H1 (cell line): Measurements from ENCODE around the gene PEAK1. TPM values are rescaled to one million over a fixed set of nuclear protein-coding genes. Genes with fewer than 3 reads are reported as not detected.

Experiments
- CTCF ChIA-PET: fragments of 300-600 bp; sonication (Branson Sonifier 250); formaldehyde crosslinking; loops from one replicate; lab custom pipeline; 2021; ENCODE audit not compliant: partially characterized antibody; lab: Charles Lee
- POLR2A ChIA-PET: fragments of 300-600 bp; sonication (Branson Sonifier 250); formaldehyde crosslinking; loops from one replicate; lab custom pipeline; 2021; ENCODE audit warnings: inconsistent platforms; ENCODE audit not compliant: partially characterized antibody; lab: Charles Lee
- DNase-seq, 2 experiments: peaks; one replicate each; pipeline versions ENCODE4 v3.0.0 to v3.0.0-alpha.2; 2010 to 2022; ENCODE audit warnings: low spot score in 2 of 2, low read depth in 1 of 2, mixed read lengths in 1 of 2
- FAIRE-seq: peaks from 2 replicates; lab custom pipeline; 2011; peaks lifted over from hg19 to GRCh38; lab: Jason Lieb, UNC
- H2AFZ ChIP-seq: 2 replicates; pipeline ENCODE4 v1.8.1; 2012; ENCODE audit warnings: low read length, inconsistent platforms
- H2AK5ac ChIP-seq: 2 replicates; pipeline ENCODE4 v1.6.1; 2013; ENCODE audit warnings: low read depth, low read length
- H2BK120ac ChIP-seq: replicated peaks from 2 replicates; pipeline ENCODE3; 2013; ENCODE audit warnings: low read depth, low read length, inconsistent platforms
- H2BK12ac ChIP-seq: 2 replicates; pipeline ENCODE4 v1.6.1; 2013; ENCODE audit warnings: low read depth, low read length
- H2BK15ac ChIP-seq: 2 replicates; pipeline ENCODE4 v1.6.1; 2013; ENCODE audit warnings: low read length
- H2BK20ac ChIP-seq: 2 replicates; pipeline ENCODE4 v1.6.1; 2013; ENCODE audit warnings: low read length
- H2BK5ac ChIP-seq: 2 replicates; pipeline ENCODE4 v1.6.1; 2013; ENCODE audit warnings: low read depth, low read length
- H3K14ac ChIP-seq: 2 replicates; pipeline ENCODE4 v1.6.1; 2013; ENCODE audit warnings: inconsistent platforms; ENCODE audit not compliant: insufficient read length
- H3K18ac ChIP-seq: 2 replicates; pipeline ENCODE4 v1.6.1; 2013; ENCODE audit warnings: low read length; ENCODE audit errors: extremely low read depth
- H3K23ac ChIP-seq: 2 replicates; pipeline ENCODE4 v1.6.1; 2013; ENCODE audit warnings: inconsistent platforms; ENCODE audit not compliant: insufficient read length
- H3K23me2 ChIP-seq: 2 replicates; pipeline ENCODE4 v1.6.1; 2013; ENCODE audit warnings: low read depth, low read length
- H3K27ac ChIP-seq: 2 replicates; pipeline ENCODE4 v1.6.1; 2011; ENCODE audit warnings: low read depth, low read length, inconsistent platforms
- H3K27me3 ChIP-seq, 4 experiments: replicated peaks in 1 of 4; 1 replicate in 1 of 4; 2 replicates in 3 of 4; pipeline versions ENCODE4 v1.6.1 to v1.8.1; 2011 to 2013; ENCODE audit warnings: low read length in 3 of 4, mild to moderate bottlenecking in 3 of 4, inconsistent platforms in 2 of 4, mixed read lengths in 2 of 4, moderate library complexity in 1 of 4; ENCODE audit not compliant: control insufficient read depth in 3 of 4, insufficient read depth in 3 of 4; ENCODE audit errors: extremely low read depth in 1 of 4
- H3K36me3 ChIP-seq, 4 experiments: 2 replicates each; pipeline versions ENCODE4 v1.6.1 to v1.8.1; 2011 to 2013; ENCODE audit warnings: mild to moderate bottlenecking in 4 of 4, low read length in 3 of 4, moderate library complexity in 2 of 4, control low read depth in 1 of 4, inconsistent platforms in 1 of 4; ENCODE audit not compliant: insufficient read depth in 4 of 4, control insufficient read depth in 2 of 4
- H3K4ac ChIP-seq: replicated peaks from 2 replicates; pipeline ENCODE3; 2013; ENCODE audit warnings: low read length, low read depth, mixed read lengths, inconsistent platforms; ENCODE audit not compliant: insufficient read length
- H3K4me1 ChIP-seq, 4 experiments: replicated peaks in 1 of 4; 1 replicate in 1 of 4; 2 replicates in 3 of 4; pipeline versions ENCODE4 v1.6.1 to v1.8.1; 2011 to 2013; ENCODE audit warnings: low read length in 3 of 4, inconsistent platforms in 2 of 4, mixed read lengths in 1 of 4; ENCODE audit not compliant: insufficient read depth in 4 of 4, control insufficient read depth in 3 of 4
- H3K4me2 ChIP-seq, 2 experiments: 2 replicates each; pipeline versions ENCODE4 v1.6.1 to v1.8.1; 2011 to 2013; ENCODE audit warnings: low read depth in 2 of 2, low read length in 2 of 2, control low read depth in 1 of 2, inconsistent platforms in 1 of 2, mild to moderate bottlenecking in 1 of 2; ENCODE audit not compliant: insufficient read depth in 1 of 2
- H3K4me3 ChIP-seq, 4 experiments: fragments of 200-600, 300-600 bp in 1 of 4; sonication (generic), shearing (Covaris generic), sonication (Bioruptor Twin) in 1 of 4; 2 replicates each; pipeline versions ENCODE4 v1.5.1 to v1.8.1; 2011 to 2016; ENCODE audit warnings: low read length in 4 of 4, low read depth in 3 of 4, control low read depth in 2 of 4, inconsistent platforms in 2 of 4, mild to moderate bottlenecking in 2 of 4, mixed read lengths in 1 of 4, moderate library complexity in 1 of 4; ENCODE audit not compliant: insufficient read depth in 2 of 4; ENCODE audit errors: extremely low read depth in 1 of 4
- H3K56ac ChIP-seq: replicated peaks from 2 replicates; pipeline ENCODE3; 2013; ENCODE audit warnings: low read depth, mild to moderate bottlenecking, mixed read lengths, low read length, inconsistent platforms; ENCODE audit not compliant: insufficient read length
- H3K79me1 ChIP-seq: 2 replicates; pipeline ENCODE4 v1.6.1; 2013; ENCODE audit warnings: low read depth, low read length, control low read depth
- H3K79me2 ChIP-seq, 2 experiments: 2 replicates each; pipeline versions ENCODE4 v1.6.1 to v1.8.1; 2012 to 2013; ENCODE audit warnings: low read length in 2 of 2, mild to moderate bottlenecking in 2 of 2, inconsistent platforms in 1 of 2; ENCODE audit not compliant: insufficient read depth in 2 of 2, control insufficient read depth in 1 of 2
- H3K9ac ChIP-seq, 4 experiments: replicated peaks in 1 of 4; 1 replicate in 1 of 4; 2 replicates in 3 of 4; pipeline versions ENCODE4 v1.6.1 to v1.8.1; 2011 to 2013; ENCODE audit warnings: low read depth in 3 of 4, low read length in 3 of 4, control low read depth in 2 of 4, mild to moderate bottlenecking in 2 of 4, moderate library complexity in 2 of 4, inconsistent platforms in 1 of 4; ENCODE audit errors: extremely low read depth in 1 of 4
- H3K9me3 ChIP-seq, 2 experiments: 2 replicates each; pipeline versions ENCODE4 v1.6.1 to v1.8.1; 2012 to 2013; ENCODE audit warnings: mild to moderate bottlenecking in 2 of 2, moderate library complexity in 2 of 2, control low read depth in 1 of 2, inconsistent platforms in 1 of 2, low read depth in 1 of 2, low read length in 1 of 2, mixed read lengths in 1 of 2; ENCODE audit not compliant: insufficient read depth in 2 of 2
- H4K20me1 ChIP-seq, 2 experiments: replicated peaks in 1 of 2; 2 replicates each; pipeline versions ENCODE3 to v1.8.1; 2011 to 2013; ENCODE audit warnings: inconsistent platforms in 2 of 2, low read length in 2 of 2, mild to moderate bottlenecking in 1 of 2; ENCODE audit not compliant: insufficient read depth in 2 of 2, control insufficient read depth in 1 of 2
- H4K5ac ChIP-seq: 2 replicates; pipeline ENCODE4 v1.6.1; 2013; ENCODE audit warnings: low read length, low read depth, mixed read lengths, inconsistent platforms; ENCODE audit not compliant: insufficient read length
- H4K8ac ChIP-seq: 2 replicates; pipeline ENCODE4 v1.8.0; 2013; ENCODE audit warnings: mild to moderate bottlenecking, moderate library complexity, low read length, inconsistent platforms; ENCODE audit not compliant: insufficient read depth; ENCODE audit errors: extremely low read depth
- H4K91ac ChIP-seq: replicated peaks from 2 replicates; pipeline ENCODE3; 2013; ENCODE audit warnings: low read length, mixed read lengths, inconsistent platforms; ENCODE audit not compliant: insufficient read length
- BACH1 ChIP-seq: IDR thresholded peaks from 2 replicates; pipeline ENCODE4 v1.6.1; 2012; ENCODE audit warnings: low read length, improper control_type of control experiment
- BCL11A ChIP-seq, 2 experiments: IDR thresholded peaks; one replicate each; pipeline ENCODE4 v1.6.1; 2011; ENCODE audit warnings: low read depth in 2 of 2, low read length in 2 of 2, mild to moderate bottlenecking in 2 of 2
- EZH2 ChIP-seq: fragments of 200-600 bp; sonication (generic); IDR thresholded peaks from 2 replicates; pipeline ENCODE4 v1.7.1; 2012; ENCODE audit warnings: low read depth, mild to moderate bottlenecking, moderate library complexity, low read length, inconsistent platforms; ENCODE audit not compliant: severe bottlenecking
- FOSL1 ChIP-seq: IDR thresholded peaks from 2 replicates; pipeline ENCODE4 v1.6.1; 2011; ENCODE audit warnings: mild to moderate bottlenecking, low read depth, low read length, moderate library complexity; ENCODE audit not compliant: insufficient read depth
- HDAC6 ChIP-seq: IDR thresholded peaks from one replicate; pipeline ENCODE4 v1.7.1; 2012; ENCODE audit warnings: low read depth, mild to moderate bottlenecking, inconsistent platforms, low read length, moderate library complexity
- KDM1A ChIP-seq: fragments of 200-600, 300-600 bp; sonication (generic); IDR thresholded peaks from 2 replicates; pipeline ENCODE4 v1.7.1; 2016; ENCODE audit warnings: mild to moderate bottlenecking, low read length, borderline replicate concordance
- NRF1 ChIP-seq: IDR thresholded peaks from 2 replicates; pipeline ENCODE4 v1.6.1; 2011; ENCODE audit warnings: mild to moderate bottlenecking, low read depth, low read length, improper control_type of control experiment
- POU5F1 ChIP-seq: IDR thresholded peaks from 2 replicates; pipeline ENCODE4 v1.6.1; 2011; ENCODE audit warnings: low read depth, mild to moderate bottlenecking, low read length, moderate library complexity
- RAD21 ChIP-seq, 2 experiments: IDR thresholded peaks in 1 of 2; conservative IDR thresholded peaks in 1 of 2; 2 replicates each; pipeline ENCODE4 v1.6.1; 2011; ENCODE audit warnings: low read depth in 2 of 2, low read length in 2 of 2, improper control_type of control experiment in 1 of 2, inconsistent platforms in 1 of 2, mild to moderate bottlenecking in 1 of 2, moderate library complexity in 1 of 2
- RBBP5 ChIP-seq: IDR thresholded peaks from 2 replicates; pipeline ENCODE4 v1.7.1; 2012; ENCODE audit warnings: low read depth, mild to moderate bottlenecking, inconsistent platforms, low read length, moderate library complexity, borderline replicate concordance
- SIRT6 ChIP-seq: IDR thresholded peaks from one replicate; pipeline ENCODE4 v1.7.1; 2012; ENCODE audit warnings: low read length, inconsistent platforms
- SP2 ChIP-seq: IDR thresholded peaks from 2 replicates; pipeline ENCODE4 v1.6.1; 2012; ENCODE audit warnings: mild to moderate bottlenecking, low read length, inconsistent platforms
- SRF ChIP-seq: IDR thresholded peaks from 2 replicates; pipeline ENCODE4 v1.6.1; 2011; ENCODE audit warnings: mild to moderate bottlenecking, low read depth, low read length, moderate library complexity
- ZNF274 ChIP-seq: IDR thresholded peaks from 2 replicates; pipeline ENCODE4 v1.7.0; 2012; ENCODE audit warnings: low read length, borderline replicate concordance; ENCODE audit errors: extremely low read depth
- WGBS, 2 experiments: shearing (Covaris generic) in 1 of 2; methylation state at CpG; one replicate each; pipeline versions ENCODE4 v1.1.6 to v1.1.7; 2013 to 2015; ENCODE audit warnings: low lambda C conversion rate in 2 of 2, mixed read lengths in 2 of 2, inconsistent platforms in 1 of 2, low coverage in 1 of 2, missing lambda C conversion rate in 1 of 2; ENCODE audit not compliant: insufficient replicate concordance in 2 of 2, insufficient coverage in 1 of 2, insufficient read length in 1 of 2; ENCODE audit errors: extremely low coverage in 1 of 2, missing lambda C conversion rate in 1 of 2; 5-methylcytosine and 5-hydroxymethylcytosine counted together
- polyA plus RNA-seq, 7 experiments: library from polyadenylated mRNA; depleted of rRNA in 3 of 7; stranded (reverse) in 5 of 7; unstranded in 2 of 7; fragments of >200 nt in 5 of 7; fragments of 200-250 nt in 2 of 7; gene quantifications; 1 replicate in 5 of 7; 2 replicates in 1 of 7; 4 replicates in 1 of 7; pipeline versions ENCODE4 v1.2.1 to v1.2.3, GENCODE V29; 2011 to 2013; ENCODE audit warnings: missing spikeins in 2 of 7, mixed read lengths in 2 of 7
- total RNA-seq: library from RNA; stranded (reverse); fragmentation: NEBNext Ultra II Directional; extraction: Animal tissue kit (Norgen Biotek cat#: 25700); gene quantifications from 2 replicates; pipeline ENCODE4 v1.2.1, GENCODE V29; 2021
- TF ChIP-seq, protein P1 (sequence below): IDR thresholded peaks from 2 replicates; pipeline ENCODE4 v1.6.1; 2012; ENCODE audit warnings: inconsistent platforms

The PEAK1 gene
- total and polyA plus RNA-seq, 2 of the 8 experiments (the other 6 are each of a cell fraction or from before 2014, with no cell fraction given): 8.8 to 44.8 TPM

DNA sequence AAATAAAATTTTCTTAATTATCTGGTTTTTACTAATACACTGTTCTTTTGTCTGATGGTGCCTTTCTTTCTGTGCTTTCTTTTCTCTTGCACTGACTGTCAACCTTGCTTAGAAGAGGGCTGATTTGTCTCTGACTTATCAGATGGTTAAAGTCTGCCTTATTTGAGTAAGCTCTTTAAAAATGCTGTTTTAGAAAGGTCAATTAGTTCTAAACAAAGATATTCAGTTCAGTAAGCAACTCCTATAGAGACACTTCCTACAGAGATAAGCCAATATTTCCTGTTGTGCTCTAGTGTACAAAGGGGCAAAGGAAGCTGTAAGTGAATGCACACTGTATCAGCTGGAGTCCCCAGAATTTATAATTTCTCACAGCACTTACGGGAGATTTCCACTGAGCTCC lies 195.6 kb downstream of the PEAK1 start:
- no peaks in the 10 kb centered on the region for H3K27me3 ChIP-seq
- H3K4me2 ChIP-seq: no peak overlapping the region
- H4K5ac ChIP-seq: peak overlapping the region; percentile 27
- ChIA-PET POLR2A (interaction anchor here (1.1 kb wide), 1 partner anchor 242 kb away, joined by 3 read pairs; no protein-coding TSS in a partner anchor), CTCF (interaction anchor here (0.6 to 1.5 kb wide), 4 partner anchors 14 to 491 kb away, joined by 3 to 5 read pairs (median 3); no protein-coding TSS in a partner anchor)
- H2BK20ac ChIP-seq: no peak overlapping the region
- no peak overlapping the region for H2BK15ac ChIP-seq
- H3K4me3 ChIP-seq: no peak overlapping the region
- H3K9me3 ChIP-seq: no peaks in the 10 kb centered on the region
- H3K36me3 ChIP-seq: no peaks in the 10 kb centered on the region
- no peak overlapping the region for H2BK5ac ChIP-seq
- no peaks in the 10 kb centered on the region for H4K20me1 ChIP-seq
- no peak overlapping the region for H2AFZ ChIP-seq
- H3K4me1 ChIP-seq: no peaks in the 10 kb centered on the region
- DNase-seq (no peak), FAIRE-seq (no peak)
- no peak overlapping the region for H2AK5ac ChIP-seq
- no peak overlapping the region for H3K23ac ChIP-seq
- H4K91ac ChIP-seq: no peak overlapping the region
- 74% methylated on average over 1 of the region's 1 CpG; no CpG with 5 or more reads in 1 of the 2 experiments for WGBS, 2 experiments
- H3K14ac ChIP-seq: no peak overlapping the region
- no peaks in the 10 kb centered on the region for H3K79me1 ChIP-seq
- H3K56ac ChIP-seq: no peak overlapping the region
- no peak overlapping the region for H2BK120ac ChIP-seq
- H3K4ac ChIP-seq: no peak overlapping the region
- H3K9ac ChIP-seq: no peak overlapping the region
- H3K27ac ChIP-seq: no peak overlapping the region
- H2BK12ac ChIP-seq: no peak overlapping the region
- H4K8ac ChIP-seq: no peak overlapping the region
- no peaks in the 10 kb centered on the region for H3K79me2 ChIP-seq
- no peak overlapping the region for H3K18ac ChIP-seq
- no peaks in the 10 kb centered on the region for H3K23me2 ChIP-seq
- no peak for TF ChIP-seq ZNF274
- TF ChIP-seq, protein P1, sequence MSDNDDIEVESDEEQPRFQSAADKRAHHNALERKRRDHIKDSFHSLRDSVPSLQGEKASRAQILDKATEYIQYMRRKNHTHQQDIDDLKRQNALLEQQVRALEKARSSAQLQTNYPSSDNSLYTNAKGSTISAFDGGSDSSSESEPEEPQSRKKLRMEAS: no peak
- TF ChIP-seq SIRT6: no peak
- no peak for TF ChIP-seq RAD21 (IDR thresholded peaks at IDR 0.05 in 1 of 2, conservative IDR thresholded peaks at IDR 0.05 in 1 of 2; ENCODE audit: low read depth in 2 of 2, low read length in 2 of 2)
- no peak for TF ChIP-seq SP2
- TF ChIP-seq POU5F1: no peak
- TF ChIP-seq HDAC6: no peak
- no peak for TF ChIP-seq KDM1A
- no peak for TF ChIP-seq FOSL1
- no peak for TF ChIP-seq BACH1
- no peak for TF ChIP-seq BCL11A (IDR thresholded peaks at IDR 0.05; ENCODE audit: low read depth in 2 of 2, low read length in 2 of 2)
- TF ChIP-seq RBBP5: no peak
- TF ChIP-seq EZH2: no peak
- no peak for TF ChIP-seq NRF1
- TF ChIP-seq SRF: no peak
